ENCODE results near the gene C19orf44. TPM values are rescaled to one million over a fixed set of nuclear protein-coding genes. Genes with fewer than 3 reads are reported as not detected.
A peak's percentile ranks its signal among the peaks of the same experiment; 100 is the strongest.
"Not testable (repeated sequence)": the region's sequence is repeated elsewhere in the genome, so short reads cannot be mapped to it uniquely, and the experiment has no call there.

The C19orf44 gene
- polyA plus RNA-seq, 1 donor (not counting 4 experiments of a cell fraction or from before 2014, with no cell fraction given): 2.7 TPM

GRCh38 chr19:16542045-16542909 is 46.1 kb downstream of the C19orf44 start, which contains the start of gene CHERP:
CHERP (minus strand) TSS chr19:16542437; CDS start chr19:16542378, 59 bp downstream.
- no peaks in the 10 kb centered on the region for H3K9me3 ChIP-seq (ENCODE audit: control insufficient read depth, low read depth, low read length)
- TF ChIP-seq CTCF (optimal IDR thresholded peaks at IDR 0.05 in 1 of 3, IDR thresholded peaks at IDR 0.05 in 1 of 3, conservative IDR thresholded peaks at IDR 0.05 in 1 of 3; ENCODE audit: extremely low read depth in 1 of 3, insufficient read depth in 2 of 3, low read length in 3 of 3) (no peak), EZH2 (IDR thresholded peaks at IDR 0.05; ENCODE audit: low read length) (no peak)
- H4K20me1 ChIP-seq (ENCODE audit: control insufficient read depth, extremely low read depth, insufficient read depth, low read length): peaks cover 21% of the 10 kb centered on the region
- DNase-seq (ENCODE audit: low read depth, low spot score): peak; percentile 61
- H2AFZ ChIP-seq (ENCODE audit: control insufficient read depth, low read length): peak within 1 kb of the TSS; percentile 76
- peak within 1 kb of the TSS; percentile 78 to 99 (median 99) for H3K4me3 ChIP-seq (ENCODE audit: control insufficient read depth in 2 of 3, extremely low read depth in 1 of 3, insufficient read depth in 2 of 3, low read depth in 1 of 3, low read length in 3 of 3)
- FAIRE-seq: no peak
- no peaks in the 10 kb centered on the region for H3K27me3 ChIP-seq (ENCODE audit: control insufficient read depth, extremely low read depth, insufficient read depth, low read length)
- H3K36me3 ChIP-seq (ENCODE audit: control insufficient read depth in 2 of 2, extremely low read depth in 1 of 2, insufficient read depth in 2 of 2, low read length in 2 of 2): peaks cover 14 to 27% of the 10 kb centered on the region in 2 experiments
- H3K27ac ChIP-seq (ENCODE audit: control insufficient read depth, insufficient read depth, low read length): peak within 1 kb of the TSS; percentile 80
- peak within 1 kb of the TSS; percentile 94 for H3K9ac ChIP-seq (ENCODE audit: control insufficient read depth, extremely low read depth, insufficient read depth, low read length)
- peaks cover 66% of the 10 kb centered on the region for H3K79me2 ChIP-seq (ENCODE audit: control insufficient read depth, insufficient read depth, low read length)
- peak within 1 kb of the TSS; percentile 97 for H3K4me2 ChIP-seq (ENCODE audit: control insufficient read depth, extremely low read depth, insufficient read depth, low read depth, low read length)
- H3K4me1 ChIP-seq (ENCODE audit: control insufficient read depth, extremely low read depth, insufficient read depth, low read length): peaks cover 14% of the 10 kb centered on the region
- dilution Hi-C loops (cut with MboI; ENCODE audit: extremely low pct_ligation_motif_present, low sequenced_read_pairs): no loop called here
- H3K9me1 ChIP-seq (ENCODE audit: control insufficient read depth, extremely low read depth, insufficient read depth, low read length): no peaks in the 10 kb centered on the region

GRCh38 chr19:16542910-16543472 is 46.8 kb downstream of the C19orf44 start:
- dilution Hi-C loops (cut with MboI; ENCODE audit: extremely low pct_ligation_motif_present, low sequenced_read_pairs): no loop called here

GRCh38 chr19:16543734-16544133 is 47.5 kb downstream of the C19orf44 start:
- peaks cover 18% of the 10 kb centered on the region for H3K4me1 ChIP-seq (ENCODE audit: control insufficient read depth, extremely low read depth, insufficient read depth, low read length)
- peaks cover 52% of the 10 kb centered on the region for H3K79me2 ChIP-seq (ENCODE audit: control insufficient read depth, insufficient read depth, low read length)
- H3K9me3 ChIP-seq (ENCODE audit: control insufficient read depth, low read depth, low read length); dilution Hi-C loops (cut with MboI; ENCODE audit: extremely low pct_ligation_motif_present, low sequenced_read_pairs); H3K27me3 ChIP-seq (ENCODE audit: control insufficient read depth, extremely low read depth, insufficient read depth, low read length); H2AFZ ChIP-seq (ENCODE audit: control insufficient read depth, low read length); H3K9me1 ChIP-seq (ENCODE audit: control insufficient read depth, extremely low read depth, insufficient read depth, low read length); FAIRE-seq; H3K27ac ChIP-seq (ENCODE audit: control insufficient read depth, insufficient read depth, low read length); DNase-seq (ENCODE audit: low read depth, low spot score): not testable (repeated sequence)
- H3K36me3 ChIP-seq (ENCODE audit: control insufficient read depth in 2 of 2, extremely low read depth in 1 of 2, insufficient read depth in 2 of 2, low read length in 2 of 2): peaks cover 6 to 20% of the 10 kb centered on the region in 2 experiments
- peak overlapping the region; percentile 94 for H3K9ac ChIP-seq (ENCODE audit: control insufficient read depth, extremely low read depth, insufficient read depth, low read length)
- peak overlapping the region in 1 of 3 experiments; percentile 78 for H3K4me3 ChIP-seq (ENCODE audit: control insufficient read depth in 2 of 3, extremely low read depth in 1 of 3, insufficient read depth in 2 of 3, low read depth in 1 of 3, low read length in 3 of 3)
- peaks cover 14% of the 10 kb centered on the region for H4K20me1 ChIP-seq (ENCODE audit: control insufficient read depth, extremely low read depth, insufficient read depth, low read length)
- H3K4me2 ChIP-seq (ENCODE audit: control insufficient read depth, extremely low read depth, insufficient read depth, low read depth, low read length): peak overlapping the region; percentile 70

More at GRCh38 chr19:16542910-16543472, 46.8 kb downstream of the C19orf44 start:
- Histone ChIP-seq H3K4me3 (ENCODE audit: control insufficient read depth in 2 of 3, extremely low read depth in 1 of 3, insufficient read depth in 2 of 3, low read depth in 1 of 3, low read length in 3 of 3) (peak overlapping the region; percentile 78 to 99 (median 99)), H4K20me1 (ENCODE audit: control insufficient read depth, extremely low read depth, insufficient read depth, low read length) (peaks cover 16% of the 10 kb centered on the region), H3K36me3 (ENCODE audit: control insufficient read depth in 2 of 2, extremely low read depth in 1 of 2, insufficient read depth in 2 of 2, low read length in 2 of 2) (peaks cover 8 to 20% of the 10 kb centered on the region in 2 experiments), H3K27ac (ENCODE audit: control insufficient read depth, insufficient read depth, low read length) (peak overlapping the region; percentile 80), H3K4me1 (ENCODE audit: control insufficient read depth, extremely low read depth, insufficient read depth, low read length) (peaks cover 14% of the 10 kb centered on the region), H3K4me2 (ENCODE audit: control insufficient read depth, extremely low read depth, insufficient read depth, low read depth, low read length) (peak overlapping the region; percentile 70), H2AFZ (ENCODE audit: control insufficient read depth, low read length) (peak overlapping the region; percentile 76), H3K9ac (ENCODE audit: control insufficient read depth, extremely low read depth, insufficient read depth, low read length) (peak overlapping the region; percentile 94), H3K27me3 (ENCODE audit: control insufficient read depth, extremely low read depth, insufficient read depth, low read length) (no peaks in the 10 kb centered on the region), H3K9me3 (ENCODE audit: control insufficient read depth, low read depth, low read length) (no peaks in the 10 kb centered on the region), H3K9me1 (ENCODE audit: control insufficient read depth, extremely low read depth, insufficient read depth, low read length) (no peaks in the 10 kb centered on the region), H3K79me2 (ENCODE audit: control insufficient read depth, insufficient read depth, low read length) (peaks cover 59% of the 10 kb centered on the region)
- TF ChIP-seq EZH2 (IDR thresholded peaks at IDR 0.05; ENCODE audit: low read length) (no peak), CTCF (optimal IDR thresholded peaks at IDR 0.05 in 1 of 3, IDR thresholded peaks at IDR 0.05 in 1 of 3, conservative IDR thresholded peaks at IDR 0.05 in 1 of 3; ENCODE audit: extremely low read depth in 1 of 3, insufficient read depth in 2 of 3, low read length in 3 of 3) (no peak)
- DNase-seq (ENCODE audit: low read depth, low spot score) (no peak), FAIRE-seq (no peak)
